HG02623 (cell line): ENCODE measurements around the gene ST3GAL2.
"Not testable (repeated sequence)": the region's sequence is repeated elsewhere in the genome, so short reads cannot be mapped to it uniquely, and the experiment has no call there.

ENCODE experiments used
- ATAC-seq: cut with Tn5 transposase; IDR thresholded peaks from one replicate; pipeline ENCODE4 v1.9.1; 2021; ENCODE audit warnings: moderate library complexity; ENCODE audit not compliant: unreplicated experiment

Gene ST3GAL2

GRCh38 chr16:70467608-70468007, 28.7 kb upstream of the ST3GAL2 start:
- no peak for ATAC-seq

GRCh38 chr16:70467113-70467512, 28.2 kb upstream of the ST3GAL2 start:
- ATAC-seq = no peak

DNA sequence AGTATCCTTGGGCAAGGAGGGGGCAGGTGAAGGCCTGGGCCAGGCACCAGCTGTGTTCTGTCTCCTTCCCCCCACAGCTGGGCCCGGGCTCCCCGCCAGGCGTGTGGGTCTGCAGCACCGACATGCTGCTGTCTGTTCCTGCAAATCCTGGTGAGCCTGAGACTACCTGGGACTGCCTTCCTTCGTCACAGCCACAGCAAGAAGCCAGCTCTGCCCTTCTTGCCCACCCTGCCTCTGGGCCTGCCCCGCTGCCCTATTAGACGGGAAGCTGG, 27.8 kb upstream of the ST3GAL2 start:
- no peak for ATAC-seq

- ATAC-seq = no peak
Measured at GRCh38 chr16:70465999-70466804, 27.3 kb upstream of the ST3GAL2 start.

DNA sequence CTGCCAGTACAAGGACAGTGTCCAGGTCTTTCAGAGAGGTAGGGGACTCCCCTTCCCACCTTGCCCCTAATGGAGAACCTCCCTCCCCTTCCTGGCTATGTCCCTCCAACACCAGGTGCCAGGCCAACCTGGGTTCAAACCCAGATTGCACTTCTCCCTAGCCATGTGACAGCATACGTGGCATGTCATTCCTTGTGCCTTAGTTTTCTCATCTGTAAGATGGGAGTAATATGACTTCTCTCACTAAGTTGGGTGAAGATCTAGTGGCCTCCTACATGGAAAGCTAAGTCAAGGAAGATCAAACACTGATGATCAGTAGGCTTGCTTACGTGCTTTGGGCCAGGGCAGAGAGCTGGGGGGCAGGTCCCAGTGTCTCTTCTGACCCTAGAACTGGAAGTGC, 24.3 kb upstream of the ST3GAL2 start:
- ATAC-seq = no peak

DNA sequence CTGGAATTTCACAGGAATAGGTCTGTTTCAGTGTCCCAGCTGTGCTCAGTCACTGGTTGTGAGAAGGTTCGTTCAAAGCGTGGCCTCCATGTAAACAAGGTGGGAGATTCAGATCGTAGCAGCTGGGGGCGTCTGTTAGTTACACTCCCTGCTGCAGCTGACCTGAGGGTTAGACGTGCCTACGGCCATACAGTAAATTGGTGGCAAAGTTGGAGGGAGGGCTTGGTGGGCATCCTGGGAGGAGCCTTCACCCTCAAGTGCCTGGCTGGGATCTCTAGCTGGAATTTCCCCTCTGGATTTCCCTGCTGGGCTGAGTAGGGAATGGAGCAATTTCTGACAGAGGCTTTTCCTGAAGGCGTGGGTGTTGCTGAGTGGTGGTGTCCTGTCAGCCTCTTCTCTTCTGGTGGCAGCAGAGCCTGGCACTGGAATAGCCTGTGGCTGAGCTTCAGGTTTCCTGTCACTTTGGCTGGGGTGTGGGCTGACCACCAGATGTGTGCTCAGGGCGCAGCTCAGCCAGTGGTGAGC, 21.9 kb upstream of the ST3GAL2 start:
- no peak for ATAC-seq

DNA sequence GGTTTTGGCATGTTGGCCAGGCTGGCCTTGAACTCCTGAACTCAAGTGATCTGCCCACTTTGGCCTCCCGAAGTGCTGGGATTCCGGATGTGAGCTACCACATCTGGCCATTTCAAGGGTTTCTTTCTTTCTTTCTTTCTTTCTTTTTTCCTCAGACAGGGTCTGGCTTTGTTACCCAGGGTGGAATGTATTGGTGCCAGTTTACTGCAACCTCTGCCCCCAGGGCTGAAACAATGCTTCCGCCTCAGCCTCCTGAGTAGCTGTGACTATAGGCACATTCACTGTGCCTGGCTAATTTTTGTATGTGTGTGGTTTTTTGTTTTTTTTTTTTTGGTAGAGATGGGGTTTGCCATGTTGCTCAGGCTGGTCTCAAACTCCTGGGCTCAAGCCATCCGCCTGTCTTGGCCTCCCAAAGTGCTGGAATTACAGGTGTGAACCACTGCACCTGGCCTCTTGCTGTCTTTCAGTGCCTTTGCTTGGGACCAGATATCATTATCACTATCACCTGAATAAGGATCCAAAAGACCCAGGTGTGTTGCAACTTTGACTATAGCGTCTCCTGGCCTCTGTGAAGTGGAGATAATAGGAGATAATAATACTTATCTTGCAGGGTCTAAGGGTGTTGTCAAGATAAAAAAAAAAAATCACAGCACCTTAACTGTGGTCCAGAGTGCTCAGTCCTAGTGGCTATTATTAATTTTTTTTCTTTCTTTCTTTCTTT, 18.7 kb upstream of the ST3GAL2 start:
- ATAC-seq = no peak

DNA sequence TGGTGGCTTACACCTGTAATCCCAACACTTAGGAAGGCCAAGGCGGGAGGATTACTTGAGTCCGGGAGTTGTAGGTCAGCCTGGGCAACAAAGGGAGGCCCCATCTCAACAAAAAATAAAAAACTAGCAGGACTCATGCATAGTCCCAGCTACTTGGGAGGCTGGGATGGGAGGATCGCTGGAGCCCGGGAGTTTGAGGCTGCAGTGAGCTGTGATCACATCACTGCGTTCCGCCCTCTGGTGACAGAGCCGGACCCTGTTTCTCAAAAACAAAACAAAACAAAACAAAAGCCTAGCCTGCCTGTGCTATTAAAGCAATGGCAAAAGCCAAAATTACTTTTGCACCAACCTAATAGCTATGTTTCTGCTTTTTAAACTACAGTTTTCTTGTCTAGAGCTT, 17.0 kb upstream of the ST3GAL2 start:
- no peak for ATAC-seq

DNA sequence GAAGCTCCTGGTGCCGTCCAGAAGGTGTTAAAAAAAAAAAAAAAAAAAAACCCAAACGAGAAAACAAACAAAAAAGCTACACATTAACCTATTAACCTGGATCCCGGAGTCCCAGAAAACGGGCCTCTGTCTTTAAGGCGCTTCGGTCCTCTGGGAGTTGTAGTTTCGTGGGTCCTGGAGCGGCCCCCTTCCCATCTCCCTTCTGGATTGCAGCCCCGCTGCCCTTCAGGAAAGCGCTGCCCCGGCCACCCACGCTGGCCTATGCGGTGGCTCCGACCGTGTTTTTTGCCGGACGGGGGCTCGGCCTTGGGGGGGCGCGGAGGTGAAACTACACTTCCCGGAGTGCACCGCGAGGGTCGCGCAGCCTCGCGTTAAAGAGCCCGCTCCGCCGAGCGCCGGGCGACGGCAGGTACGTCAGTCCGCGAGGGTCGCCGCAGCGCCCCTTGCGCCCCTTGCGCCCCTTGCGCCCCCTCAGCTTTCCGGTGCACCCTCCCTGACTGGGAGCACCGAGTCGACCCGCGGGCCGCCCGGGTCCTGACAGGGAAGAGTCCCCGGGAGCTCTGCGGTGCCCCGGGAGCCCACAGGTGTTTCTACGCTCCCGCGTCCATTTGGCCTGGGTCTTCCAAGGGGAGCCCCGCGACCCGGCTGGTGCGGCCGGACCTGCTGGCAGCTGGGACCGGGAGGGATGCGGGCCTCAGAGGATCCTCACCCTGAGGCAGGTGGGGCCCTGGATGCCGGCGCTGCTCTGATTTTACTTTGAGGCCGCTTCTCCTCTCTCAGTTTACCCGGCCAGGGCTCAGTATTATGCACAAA, 15.5 kb upstream of the ST3GAL2 start, which contains the start of gene FCSK:
Gene FCSK, plus strand, starts transcription at position 374 of the 813 bp plus-strand sequence. CDS start 8,596 bp downstream, outside the sequence.
- ATAC-seq = peak; percentile 74

DNA sequence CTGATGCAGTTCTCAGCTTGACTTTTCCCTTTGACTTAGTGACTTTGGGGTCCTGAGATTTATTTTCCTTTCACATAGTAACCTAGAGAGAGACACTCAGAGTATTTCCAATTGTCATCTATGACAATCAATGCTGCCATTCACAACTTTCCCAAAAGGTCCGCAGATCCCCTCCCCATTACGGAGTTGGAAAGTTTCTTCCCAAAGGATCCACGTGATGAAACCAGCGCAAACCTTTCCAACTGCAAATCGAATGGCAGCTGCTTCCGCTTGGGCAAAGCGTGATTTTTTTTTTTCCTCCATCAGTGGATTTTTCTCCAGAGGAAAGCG, 15.0 kb upstream of the ST3GAL2 start:
- no peak for ATAC-seq

- no peak for ATAC-seq
Measured at GRCh38 chr16:70453117-70453891, 14.4 kb upstream of the ST3GAL2 start.

GRCh38 chr16:70451004-70451340, 12.1 kb upstream of the ST3GAL2 start:
- not testable (repeated sequence) for ATAC-seq

DNA sequence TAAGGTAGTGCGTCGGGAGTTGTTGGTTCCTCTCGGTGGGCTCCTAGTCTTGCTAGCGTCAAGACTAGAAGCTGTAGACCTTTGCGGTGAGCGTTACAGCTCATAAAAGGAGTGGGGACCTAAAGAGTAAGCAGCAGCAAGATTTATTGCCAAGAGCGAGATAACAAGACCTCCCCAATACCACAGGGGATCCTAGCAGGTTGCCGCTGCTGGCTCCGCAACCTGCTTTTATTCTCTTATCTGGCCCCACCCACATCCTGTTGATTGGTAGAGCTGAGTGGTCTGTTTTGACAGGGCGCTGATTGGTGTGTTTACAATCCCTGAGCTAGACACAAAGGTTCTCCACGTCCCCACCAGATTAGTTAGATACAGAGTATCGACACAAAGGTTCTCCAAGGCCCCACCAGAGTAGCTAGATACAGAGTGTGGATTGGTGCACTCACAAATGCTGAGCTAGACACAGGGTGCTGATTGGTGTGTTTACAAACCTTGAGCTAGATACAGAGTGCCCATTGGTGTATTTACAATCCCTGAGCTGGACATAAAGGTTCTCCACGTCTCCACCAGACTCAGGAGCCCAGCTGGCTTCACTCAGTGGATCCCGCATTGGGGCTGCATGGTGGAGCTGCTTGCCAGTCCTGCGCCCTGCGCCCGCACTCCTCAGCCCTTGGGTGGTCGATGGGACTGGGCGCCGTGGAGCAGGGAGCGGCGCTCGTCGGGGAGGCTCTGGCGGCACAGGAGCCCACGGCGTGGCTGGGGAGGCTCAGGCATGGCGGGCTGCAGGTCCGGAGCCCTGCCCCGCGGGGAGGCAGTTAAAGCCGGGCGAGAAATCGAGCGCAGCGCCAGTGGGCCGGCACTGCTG, 11.5 kb upstream of the ST3GAL2 start:
- ATAC-seq = not testable (repeated sequence)

DNA sequence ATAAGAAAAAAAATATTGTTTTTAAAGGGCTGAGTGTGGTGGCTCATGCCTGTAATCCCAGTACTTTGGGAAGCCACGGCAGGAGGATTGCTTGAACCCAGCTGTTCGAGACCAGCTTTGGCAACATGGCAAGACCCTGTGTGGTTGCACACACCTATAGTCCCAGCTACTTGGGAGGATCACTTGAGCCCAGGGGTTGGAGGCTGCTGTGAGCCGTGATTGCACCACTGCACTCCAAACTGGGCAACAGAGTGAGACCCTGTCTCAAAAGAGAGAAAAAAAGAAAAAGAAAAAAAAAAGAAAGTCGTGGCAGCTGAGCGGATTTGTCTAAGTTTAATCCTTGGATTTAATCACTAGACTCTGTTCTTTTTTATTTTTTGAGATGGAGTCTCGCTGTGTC, 9.2 kb upstream of the ST3GAL2 start:
- ATAC-seq = no peak

GRCh38 chr16:70444249-70445063, 5.6 kb upstream of the ST3GAL2 start:
- no peak for ATAC-seq

DNA sequence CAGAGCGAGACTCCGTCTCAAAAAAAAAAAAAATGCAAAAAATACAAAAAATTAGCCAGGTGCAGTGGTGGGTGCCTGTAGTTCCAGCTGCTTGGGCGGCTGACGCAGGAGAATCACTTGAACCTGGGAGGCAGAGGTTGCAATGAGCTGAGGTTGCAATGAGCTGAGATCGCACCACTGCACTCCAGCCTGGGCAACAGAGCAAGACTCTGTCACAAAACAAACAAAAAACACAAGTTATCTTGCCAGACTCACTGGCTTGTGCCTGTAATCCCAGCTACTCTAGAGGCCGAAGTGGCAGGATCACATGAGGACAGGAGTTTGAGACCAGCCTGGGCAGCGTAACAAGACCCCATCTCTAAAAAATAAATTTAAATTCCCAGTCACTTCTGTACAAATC, 3.4 kb upstream of the ST3GAL2 start:
- ATAC-seq = no peak

DNA sequence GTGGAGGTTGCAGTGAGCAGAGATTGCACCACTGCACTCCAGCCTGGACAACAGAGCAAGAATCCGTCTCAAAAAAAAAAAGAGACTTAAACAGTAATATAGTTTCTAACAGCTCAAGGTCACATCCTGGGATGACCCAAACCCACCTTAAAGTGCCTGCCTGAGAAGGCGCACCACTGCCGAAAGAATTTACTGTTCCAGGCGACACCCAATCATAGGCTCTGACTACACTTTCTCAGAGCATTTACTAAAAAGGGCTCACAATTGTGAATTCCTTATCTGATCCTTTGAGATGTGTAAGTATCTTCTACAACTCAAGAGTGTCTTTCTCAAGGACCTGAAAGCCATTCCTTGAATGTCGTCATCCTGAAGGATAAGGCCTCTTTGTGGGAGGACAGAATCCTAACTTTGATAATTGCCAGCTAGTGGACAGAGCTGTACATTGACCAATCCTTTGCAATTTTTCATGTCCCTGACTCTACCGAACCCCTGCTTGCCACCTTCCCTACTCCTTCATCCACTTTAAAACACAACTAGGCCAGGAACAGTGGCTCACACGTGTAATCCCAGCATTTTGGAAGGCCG, 2.6 kb upstream of the ST3GAL2 start:
- ATAC-seq = no peak

DNA sequence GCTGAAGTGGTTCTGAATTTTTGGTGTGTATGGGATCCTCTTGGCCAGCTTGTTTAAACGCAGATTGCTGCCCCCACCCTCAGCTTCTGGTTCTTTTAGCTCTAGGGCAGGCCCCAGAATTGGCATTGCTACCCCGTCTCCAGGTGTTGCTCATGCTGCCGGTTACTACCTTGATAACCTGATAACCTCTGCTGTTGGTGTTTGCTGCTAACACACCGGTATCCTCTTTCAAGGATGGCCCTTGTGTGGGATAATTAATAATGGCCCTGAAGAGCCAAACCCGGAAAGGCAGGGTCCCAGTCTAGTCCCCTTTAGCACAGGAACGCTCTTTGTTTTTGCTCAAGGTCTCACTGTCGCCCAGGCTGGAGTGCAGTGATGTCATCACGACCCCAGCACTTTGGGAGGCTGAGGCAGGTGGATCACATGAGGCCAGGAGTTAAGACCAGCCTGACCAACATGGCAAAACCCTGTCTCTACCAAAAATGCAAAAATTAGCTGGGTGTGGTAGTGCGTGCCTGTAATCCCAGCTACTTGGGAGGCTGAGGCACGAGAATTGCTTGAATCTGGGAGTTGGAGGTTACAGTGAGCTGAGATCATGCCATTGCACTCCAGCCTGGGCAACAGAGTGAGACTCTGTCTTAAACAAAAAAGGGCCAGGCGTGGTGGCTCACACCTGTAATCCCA, 1.3 kb upstream of the ST3GAL2 start:
- ATAC-seq = no peak
